ENCODE measurements around the gene SLCO2A1.

SLCO2A1 gene

DNA sequence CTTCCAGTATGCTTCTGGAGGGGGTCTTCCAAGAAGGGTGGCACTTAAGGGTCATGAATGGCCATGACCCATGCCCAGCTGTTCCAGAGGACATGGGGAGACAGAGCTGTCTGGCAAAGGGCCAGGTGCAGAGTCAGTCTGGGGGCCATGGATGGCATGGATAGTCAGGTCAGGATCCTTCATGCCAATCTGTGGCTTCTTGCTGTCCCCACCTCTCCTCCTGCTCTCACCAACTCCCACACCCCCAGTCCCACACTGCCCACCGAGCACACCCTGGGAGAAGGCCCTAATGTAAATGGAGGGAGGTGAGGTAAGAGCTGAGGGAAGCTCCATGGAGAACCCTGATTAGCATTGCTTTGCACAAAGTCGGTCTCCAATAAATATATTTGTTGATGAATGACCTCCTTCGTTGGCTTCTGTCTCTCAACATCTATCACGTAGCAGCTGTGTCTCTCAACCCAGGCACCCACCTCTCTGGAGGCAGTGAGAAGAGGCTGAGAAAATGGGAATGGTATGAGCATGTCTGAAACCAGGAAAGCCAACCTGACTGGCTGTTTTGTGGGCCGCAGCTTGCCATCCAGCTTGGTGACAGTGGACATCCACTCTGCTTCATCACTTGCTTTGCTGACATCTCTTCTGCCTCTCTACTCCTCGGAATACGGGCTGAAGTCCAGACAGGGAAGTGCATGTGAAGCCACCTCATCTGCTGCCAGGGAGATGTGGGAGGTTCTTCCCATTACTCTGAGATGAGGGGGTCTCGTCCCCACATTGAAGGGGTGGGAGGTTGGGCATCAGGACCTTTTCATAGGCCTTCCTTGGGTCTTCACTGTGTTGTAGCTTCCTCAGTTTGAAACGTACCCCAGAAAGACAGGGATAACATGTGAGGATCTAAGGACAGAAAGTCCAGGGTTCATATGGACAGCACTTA lies 96.4 kb downstream of the SLCO2A1 start:
- no peak for DNase-seq (ENCODE audit: low spot score)

DNA sequence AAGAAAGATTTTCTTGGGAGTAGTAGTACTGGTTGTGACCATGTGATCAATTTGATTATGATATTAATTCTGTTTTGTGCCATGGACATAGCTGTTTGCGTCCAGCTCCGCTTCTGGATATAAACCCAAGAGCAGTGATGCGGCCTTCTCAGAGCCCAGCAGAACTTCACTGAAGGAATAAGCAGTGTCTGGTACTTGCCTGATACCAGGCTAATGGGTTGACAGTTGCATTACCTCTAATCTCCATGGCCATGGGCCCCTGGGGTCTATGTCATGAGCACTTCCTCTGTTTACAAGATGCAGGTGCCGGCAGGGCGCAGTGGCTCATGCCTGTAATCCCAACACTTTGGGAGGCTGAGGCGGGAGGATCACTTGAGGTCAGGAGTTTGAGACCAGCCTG lies 97.7 kb downstream of the SLCO2A1 start:
- no peak for DNase-seq (ENCODE audit: low spot score)

DNA sequence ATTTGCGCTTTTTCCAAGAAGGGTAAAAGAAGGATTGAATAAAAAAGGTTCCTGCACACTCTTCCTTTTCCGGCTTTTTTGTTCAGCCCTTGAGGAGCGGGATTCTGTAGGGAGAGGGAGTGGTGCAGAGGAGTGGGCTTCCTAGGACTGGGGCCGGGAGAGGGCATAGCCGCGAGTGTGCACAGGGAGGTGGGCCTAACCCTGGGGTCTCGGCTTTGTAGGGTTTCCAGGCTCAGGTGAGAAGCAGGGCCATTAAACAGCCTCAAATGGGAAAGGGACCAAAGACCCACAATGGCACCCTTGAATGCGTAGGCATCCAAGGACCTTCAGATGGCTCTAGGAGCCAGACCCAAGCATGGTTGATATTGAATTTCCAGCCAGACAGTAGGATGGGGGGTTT lies 98.6 kb downstream of the SLCO2A1 start:
- no peak for DNase-seq (ENCODE audit: low spot score)

DNA sequence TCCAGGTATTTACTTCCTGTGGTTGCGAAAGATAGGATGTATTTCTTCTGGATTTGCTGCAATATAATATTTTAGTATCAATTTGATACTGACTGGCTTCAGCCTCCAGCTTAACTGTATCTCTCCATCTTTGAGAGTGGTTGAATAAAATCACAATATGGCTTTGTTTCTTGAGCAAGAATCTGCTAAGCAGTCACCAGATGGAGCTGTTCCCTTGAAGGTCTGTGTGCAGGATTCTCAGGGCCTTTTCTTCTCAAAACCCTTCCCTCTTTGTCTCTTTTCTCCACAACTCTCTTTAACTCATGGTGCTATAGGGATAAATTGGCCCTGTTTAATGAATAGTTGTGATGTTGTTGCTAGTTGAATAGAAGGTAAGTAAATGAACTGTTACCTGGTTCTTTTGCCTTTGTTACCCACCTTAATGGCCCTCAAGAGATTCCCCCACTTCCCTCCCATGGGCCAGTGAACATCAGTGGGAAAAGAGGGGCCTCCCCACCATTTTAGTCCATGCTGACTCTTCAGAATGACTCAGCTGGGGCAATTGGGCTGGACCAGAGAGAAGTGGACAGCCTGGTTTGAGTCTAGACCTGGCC lies 99.3 kb downstream of the SLCO2A1 start:
- DNase-seq (ENCODE audit: low spot score) = peak; percentile 58

DNA sequence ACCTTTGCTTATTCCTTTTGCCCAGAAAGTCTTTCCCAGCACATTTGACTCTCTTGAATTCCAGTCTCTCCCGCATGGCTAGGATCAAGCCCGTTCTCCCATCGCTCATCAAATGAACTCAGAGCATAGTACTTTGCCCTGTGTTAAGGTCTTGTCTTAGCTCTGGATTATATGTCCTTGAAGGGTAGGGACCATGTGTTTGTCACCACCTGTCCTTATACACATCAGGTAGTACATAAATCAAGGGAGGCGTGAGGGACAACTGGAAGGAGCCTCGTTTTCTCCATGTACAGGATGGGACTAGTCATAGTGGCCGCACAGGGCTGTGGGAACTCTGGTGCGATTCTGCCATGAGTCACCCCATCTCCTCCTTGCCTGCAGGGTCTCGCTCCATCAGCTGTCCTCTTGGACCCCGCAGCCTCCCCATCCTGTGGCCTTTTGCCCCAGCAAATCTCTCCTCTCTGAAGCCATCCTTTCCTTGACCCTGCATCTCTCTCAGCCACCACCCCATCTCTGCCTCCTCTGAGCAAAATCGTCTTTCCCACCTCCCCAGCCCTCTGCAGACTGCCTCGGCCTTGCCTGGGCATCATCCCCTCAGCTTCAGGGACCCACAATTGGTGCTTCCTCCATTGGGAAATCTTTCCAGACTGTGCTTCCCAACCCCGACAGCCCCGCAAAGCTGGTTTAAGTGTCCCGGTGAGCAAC lies 100.7 kb downstream of the SLCO2A1 start:
- no peak for DNase-seq (ENCODE audit: low spot score)

DNA sequence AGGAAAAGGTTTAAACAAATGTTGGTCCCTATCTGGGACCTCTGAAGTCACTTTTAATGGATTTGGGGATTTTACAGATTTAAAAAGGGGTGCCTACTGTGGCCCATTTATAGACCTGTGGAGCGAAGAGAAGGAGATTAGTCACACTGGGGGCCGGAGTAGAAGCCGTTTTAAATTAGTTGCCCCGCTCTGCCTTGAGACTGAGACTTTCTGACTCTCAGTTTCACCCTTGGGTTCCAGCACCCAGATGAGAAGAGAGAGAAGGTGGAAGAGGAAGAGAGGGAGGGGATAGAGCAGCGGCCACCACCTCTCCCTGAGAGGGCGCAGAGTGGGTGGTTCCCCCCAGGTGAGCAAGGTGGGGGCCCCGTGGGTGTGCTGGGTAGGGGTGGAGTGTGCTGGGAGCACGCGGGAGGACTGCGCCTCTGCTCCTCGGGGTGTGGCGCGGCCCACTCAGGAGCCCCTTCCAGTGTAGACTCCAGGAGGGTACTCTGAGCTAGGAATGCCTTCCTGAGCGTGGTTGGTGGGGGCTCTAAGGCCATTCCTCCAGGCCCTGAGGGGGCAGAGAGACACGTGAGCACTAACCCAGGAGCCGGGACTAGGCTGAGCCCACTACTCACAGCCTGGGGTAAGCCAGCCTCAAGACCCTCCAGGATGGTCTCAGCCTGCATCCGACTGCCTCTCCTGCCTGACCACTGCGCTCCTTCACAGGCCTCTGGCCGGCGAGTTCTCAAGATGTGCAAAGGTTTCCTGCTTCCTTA lies 101.4 kb downstream of the SLCO2A1 start:
- DNase-seq (ENCODE audit: low spot score) = no peak

DNA sequence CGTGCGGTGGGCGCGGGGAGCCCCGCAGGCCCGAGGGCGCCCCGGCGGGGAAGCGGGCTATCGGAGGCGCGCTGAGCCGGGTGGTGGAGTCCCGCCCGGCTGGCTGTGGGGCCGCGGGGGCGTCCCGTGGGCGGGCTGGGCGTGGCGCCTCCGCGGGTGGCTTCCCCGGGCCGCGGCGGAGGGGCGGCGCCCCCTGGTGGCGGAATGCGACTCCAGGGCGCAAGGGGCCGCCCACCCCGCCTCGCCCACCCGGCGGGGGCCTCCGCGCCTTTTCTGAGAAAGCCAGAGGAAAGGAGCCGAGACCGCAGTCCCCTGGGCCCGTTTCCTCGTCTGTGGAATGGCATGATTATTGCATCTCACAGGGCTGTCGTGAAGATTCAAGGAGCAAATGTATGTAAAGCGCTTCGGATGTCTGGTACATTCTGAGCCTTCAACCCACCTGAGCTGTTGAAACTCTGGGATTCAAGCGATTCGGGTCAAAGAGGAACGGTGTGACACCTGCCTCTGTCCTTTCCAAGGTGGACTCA lies 102.1 kb downstream of the SLCO2A1 start:
- DNase-seq (ENCODE audit: low spot score) = peak; percentile 94

DNA sequence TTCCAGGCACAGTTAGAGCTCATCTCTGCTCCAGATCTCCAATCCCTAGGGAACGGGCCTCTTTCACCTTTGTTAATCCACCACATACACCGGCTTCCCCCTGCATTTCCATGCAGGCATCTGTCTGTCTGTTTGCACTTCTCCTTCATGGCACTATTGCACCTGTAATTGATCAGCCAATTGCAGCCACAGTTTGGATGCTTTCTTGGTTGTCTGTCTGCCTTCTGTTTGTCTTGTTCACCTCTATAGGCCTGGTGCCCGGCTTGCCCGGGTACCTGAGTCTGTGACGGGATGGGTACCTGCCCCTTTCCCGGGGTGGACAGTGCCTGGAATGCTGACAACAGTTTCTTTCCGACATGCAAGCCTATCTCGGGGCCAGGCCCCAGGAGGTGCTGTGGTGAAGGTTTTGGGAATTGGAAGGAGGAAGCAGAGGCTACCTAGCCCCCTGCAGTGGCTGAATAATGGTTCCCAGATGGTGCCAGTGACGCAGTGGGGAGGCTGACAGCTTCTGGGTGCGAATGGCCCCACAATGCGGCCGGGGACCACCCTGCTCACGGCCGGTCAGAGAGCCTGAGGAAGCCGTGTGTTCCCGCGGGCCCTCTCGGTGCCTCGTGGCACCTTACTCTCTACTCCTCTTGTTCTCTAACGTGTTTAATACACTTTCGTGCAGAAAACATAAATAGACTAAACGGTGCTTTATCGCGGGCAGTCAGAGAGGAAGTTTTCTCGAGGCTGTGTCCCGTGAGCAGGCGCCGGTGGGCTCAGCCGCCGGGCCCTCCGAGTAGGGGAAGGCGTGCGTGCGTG lies 102.8 kb downstream of the SLCO2A1 start:
- peak; percentile 71 for DNase-seq (ENCODE audit: low spot score)

DNA sequence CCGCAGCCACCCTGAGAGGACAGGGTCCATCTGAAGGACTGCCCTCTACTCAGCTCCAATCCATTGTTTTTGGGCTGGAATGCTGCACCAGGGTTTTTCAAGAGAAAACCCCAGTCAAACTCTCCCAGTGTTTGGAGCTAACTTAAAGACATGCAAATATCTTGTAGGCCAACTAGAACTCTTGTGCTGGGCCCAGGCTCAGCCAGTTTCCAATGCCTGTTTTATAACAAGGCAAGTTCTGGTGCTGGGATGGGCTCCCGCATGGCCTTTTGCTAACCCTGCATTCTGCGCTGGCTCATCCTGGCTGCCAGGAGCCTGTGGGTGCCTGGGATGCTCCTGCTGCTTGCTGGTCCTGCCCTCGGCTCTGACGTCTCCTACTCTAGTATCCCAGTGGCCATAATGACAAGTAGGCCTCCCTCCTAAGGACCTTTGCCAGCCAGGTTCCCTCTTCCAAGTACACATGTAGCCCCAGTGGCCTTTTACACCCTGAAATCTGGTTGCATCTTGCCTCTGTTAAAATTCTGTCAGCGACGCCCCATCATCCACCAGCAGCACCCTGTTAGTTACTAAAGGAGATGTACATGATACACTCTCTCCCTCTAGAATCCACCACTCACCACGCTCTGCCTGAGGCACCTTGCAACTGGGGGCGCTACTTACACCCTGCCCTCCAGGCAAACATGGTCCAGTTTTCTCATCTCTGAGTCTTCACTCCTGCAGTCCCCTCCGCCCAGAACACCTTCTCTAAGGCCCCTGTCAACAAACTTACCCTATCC lies 103.6 kb downstream of the SLCO2A1 start:
- DNase-seq (ENCODE audit: low spot score) = no peak

DNA sequence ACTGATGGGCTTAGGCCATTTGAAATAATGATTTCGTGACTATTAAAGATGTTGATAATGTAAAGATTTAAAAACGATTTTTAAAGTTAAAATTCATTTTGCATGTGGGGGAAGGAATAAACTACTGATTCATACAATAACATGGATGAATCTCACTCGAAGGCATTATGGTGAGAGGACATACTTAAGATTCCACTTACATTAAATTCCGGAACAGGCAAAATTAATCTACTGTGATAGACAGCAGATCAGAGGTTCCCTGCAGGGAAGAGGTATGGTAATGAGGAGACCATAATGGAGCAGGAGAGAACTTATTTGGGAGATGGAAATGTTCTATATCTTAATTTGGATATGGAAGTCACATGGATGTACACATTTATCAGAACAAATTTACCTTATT lies 105.7 kb downstream of the SLCO2A1 start:
- DNase-seq (ENCODE audit: low spot score) = no peak

DNA sequence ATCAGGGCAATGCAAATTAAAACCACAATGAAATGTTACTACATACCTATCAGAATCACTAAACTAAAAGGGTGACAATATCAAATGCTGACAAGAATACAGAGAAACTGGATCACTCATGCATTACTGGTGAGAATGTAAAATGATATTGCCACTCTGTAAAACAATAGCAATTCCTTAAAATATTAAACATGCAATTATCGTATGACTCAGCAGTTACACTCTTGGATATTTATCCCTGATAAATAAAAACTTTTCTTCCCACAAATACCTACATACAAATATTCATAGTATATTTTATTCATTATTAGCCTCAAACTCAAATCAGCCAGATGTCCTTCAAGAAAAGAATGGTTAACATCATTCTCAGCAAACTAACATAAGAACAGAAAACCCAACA lies 108.1 kb downstream of the SLCO2A1 start:
- no peak for DNase-seq (ENCODE audit: low spot score)

DNA sequence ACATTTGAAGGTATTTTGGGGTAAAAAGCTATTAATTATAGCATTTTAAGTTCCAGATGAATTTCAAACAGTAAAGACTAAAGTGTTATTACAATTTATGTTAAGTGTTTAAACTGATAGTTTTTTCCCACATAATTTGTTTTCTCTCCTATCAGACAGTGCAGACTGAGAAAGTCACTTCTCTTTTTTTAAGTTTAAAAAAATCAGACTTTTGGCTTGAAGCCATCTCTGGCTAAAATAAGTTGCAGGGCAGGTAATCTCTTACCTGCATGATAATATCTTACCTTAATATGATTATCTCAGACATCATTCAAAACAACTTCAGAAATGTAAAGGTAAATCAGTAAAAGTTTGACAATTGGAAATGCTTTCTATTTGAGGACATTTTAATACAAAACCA lies 112.6 kb downstream of the SLCO2A1 start:
- DNase-seq (ENCODE audit: low spot score) = no peak

DNA sequence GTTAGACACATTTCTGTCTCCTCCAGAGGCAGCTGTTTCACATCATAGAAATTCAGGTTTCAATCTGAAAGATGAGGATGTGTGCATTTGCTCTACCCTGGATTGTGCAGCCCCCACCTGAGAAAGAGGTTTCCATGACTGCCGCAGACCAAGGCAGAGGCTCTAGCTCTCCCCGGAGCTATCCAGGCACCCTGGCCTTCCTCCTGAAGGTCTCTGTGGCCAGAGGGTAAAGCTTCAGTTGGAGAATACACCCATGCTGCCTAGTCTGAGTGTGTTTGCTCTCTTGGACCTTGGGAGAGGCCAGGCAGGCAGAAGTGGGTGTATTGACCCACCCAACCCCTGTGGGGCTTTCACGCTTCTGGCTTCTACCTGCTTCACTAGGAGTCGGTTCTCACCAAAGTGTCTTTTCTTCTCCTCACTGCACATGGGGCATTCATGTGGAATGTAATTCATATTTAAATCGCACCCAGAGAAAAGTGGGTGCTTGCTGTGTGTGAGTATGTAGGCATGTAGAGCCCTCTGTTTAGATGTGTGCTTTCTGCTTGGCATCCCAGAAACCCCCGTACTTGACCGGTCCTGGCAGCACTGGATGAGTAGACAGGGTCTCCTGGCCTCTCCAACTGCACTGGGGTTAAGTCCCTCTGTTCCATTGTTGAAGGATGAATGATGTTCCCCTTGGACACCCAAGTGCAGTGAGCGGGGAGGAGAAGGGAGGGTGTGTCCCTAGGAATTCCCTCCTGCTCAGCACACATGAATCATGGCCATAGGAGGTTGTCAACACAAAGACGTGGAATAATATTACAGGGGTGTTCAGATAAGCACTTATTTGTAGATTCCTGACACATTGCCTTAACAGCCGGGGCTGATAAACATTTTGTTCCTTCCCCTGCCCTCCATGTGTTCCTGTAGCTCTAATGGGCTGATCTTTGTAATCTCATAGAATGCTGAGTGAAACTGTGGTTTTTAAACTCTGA lies 113.8 kb downstream of the SLCO2A1 start:
- DNase-seq (ENCODE audit: low spot score) = peak; percentile 38

DNA sequence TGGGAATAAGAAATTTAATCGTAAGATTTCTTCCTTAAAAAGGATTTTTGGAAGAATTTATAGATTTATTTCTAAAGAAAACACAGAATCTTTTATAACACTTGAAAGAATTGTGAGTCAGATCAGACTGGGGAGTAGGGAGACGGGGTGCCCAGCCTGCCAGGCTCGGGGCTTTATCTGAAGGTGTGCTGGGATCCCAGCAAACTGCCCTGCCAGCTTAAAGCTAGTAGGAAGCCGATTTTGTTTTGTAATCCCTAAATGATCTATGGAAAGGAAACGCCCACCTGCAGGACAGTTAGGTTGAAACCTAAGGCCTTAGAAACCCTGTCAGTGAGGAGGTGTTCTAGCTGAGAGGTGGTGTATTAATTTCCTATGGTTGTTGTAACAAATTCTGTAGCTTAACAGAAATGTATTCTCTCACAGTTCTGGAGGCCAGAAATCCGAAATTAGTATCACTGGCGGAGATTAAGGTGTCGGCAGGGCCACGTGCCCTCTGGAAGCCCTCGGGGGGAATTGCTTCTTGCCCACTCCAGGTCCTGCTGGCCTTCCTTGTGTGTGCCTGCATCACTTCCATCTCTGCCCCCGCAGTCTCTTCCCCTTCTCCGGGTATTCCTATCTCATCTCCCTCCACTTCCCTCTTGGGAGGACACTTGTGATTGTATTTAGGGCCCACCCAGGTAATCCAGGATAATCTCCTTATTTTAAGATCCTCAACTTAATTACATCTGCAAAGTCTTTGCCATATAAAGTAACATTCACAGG lies 114.7 kb downstream of the SLCO2A1 start:
- no peak for DNase-seq (ENCODE audit: low spot score)

DNA sequence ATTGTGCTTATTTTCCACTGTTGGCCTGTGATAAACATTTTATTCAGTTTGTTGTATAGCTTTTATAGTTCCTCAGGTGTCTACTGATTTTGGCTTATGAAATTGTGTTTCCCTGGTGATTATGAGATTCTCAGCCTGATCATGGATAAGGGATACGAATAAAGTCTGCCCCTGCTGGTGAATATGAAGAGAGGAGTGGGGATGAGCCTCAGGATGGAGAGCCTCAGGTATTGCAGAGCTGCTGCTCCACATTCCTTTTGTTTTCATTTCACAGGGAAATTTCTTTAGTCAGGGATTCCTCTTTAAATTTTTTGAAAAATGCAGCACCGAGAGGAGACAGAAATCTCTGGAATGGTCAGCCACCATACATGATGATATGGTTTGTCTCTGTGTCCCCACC lies 119.3 kb downstream of the SLCO2A1 start:
- DNase-seq (ENCODE audit: low spot score) = no peak

DNA sequence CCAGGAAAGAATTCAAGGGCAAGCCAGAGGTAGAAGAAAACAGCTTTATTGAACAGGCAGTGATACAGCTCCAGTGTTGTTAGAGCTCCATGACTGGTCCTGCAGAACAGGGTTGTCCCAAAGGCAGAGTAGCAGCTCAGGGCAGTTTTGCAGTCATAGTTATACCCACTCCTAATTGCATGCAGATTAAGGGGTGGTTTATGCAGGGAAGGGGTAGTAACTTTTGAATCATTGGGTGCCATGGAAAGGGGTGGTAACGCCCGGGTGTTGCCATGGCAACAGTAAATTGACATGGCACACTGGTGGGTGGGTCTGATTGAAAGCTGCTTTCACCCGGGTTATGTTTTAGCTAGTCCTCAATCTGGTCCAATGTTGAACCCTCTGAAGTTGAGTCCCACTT lies 124.3 kb downstream of the SLCO2A1 start:
- no peak for DNase-seq (ENCODE audit: low spot score)

DNA sequence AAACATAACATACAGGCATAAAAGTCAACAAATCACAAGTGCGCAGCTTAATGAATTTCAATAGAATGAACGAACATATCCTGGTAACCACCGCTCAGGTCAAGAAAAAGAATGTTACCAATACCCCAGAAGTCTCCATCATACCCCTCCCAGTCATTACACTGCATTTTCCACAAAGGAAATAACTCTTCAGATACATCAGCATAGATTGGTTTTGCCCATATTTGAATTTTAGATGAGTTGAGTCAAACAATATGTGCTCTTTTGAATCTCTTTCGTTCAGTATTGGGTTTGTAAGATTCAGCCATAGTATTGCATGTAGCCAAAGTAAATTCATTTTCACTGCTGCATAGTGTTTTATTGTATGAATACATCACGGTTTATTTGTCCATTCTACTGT lies 127.9 kb downstream of the SLCO2A1 start:
- DNase-seq (ENCODE audit: low spot score) = no peak

DNA sequence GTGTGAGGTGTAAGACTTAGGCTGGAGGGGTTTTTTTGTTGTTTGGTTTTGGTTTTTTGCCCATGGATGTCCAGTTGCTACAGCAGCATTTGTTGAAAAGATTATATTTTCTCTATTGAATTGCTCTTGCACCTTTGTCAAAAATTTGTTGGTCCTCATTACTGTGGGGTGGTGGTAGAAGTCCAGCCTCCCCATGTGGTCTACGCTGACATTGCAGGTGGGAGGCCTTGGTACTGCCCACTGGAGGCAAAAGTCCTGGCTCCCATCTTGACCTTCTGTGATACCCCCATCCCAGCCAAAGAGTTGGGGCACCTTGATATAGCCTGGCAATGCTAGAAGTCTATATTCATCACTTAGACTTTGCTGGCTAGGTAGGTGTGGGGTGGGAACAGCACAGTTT lies 128.6 kb downstream of the SLCO2A1 start:
- DNase-seq (ENCODE audit: low spot score) = no peak

All from iPS-NIHi11 (cell line).